D721Med (cell line): ENCODE results near the gene AFMID.
"Not testable (repeated sequence)": the region's sequence is repeated elsewhere in the genome, so short reads cannot be mapped to it uniquely, and the experiment has no call there.

Experiments used
- DNase-seq: peaks from one replicate; pipeline ENCODE4 v3.0.0; 2011; ENCODE audit warnings: low spot score; ENCODE audit not compliant: insufficient read length
- FAIRE-seq: peaks from 2 replicates; lab custom pipeline; 2011; peaks lifted over from hg19 to GRCh38; lab: Jason Lieb, UNC
- CTCF ChIP-seq: IDR thresholded peaks from 2 replicates; pipeline ENCODE4 v1.5.1; 2012; ENCODE audit warnings: mild to moderate bottlenecking, control low read depth; ENCODE audit not compliant: insufficient read depth; ENCODE audit errors: missing control alignments

AFMID gene

GRCh38 chr17:78164748-78165607 is 22.2 kb upstream of the AFMID start:
- no peak for DNase-seq
- no peak for FAIRE-seq
- TF ChIP-seq CTCF = no peak

GRCh38 chr17:78166416-78166815 is 20.7 kb upstream of the AFMID start:
- FAIRE-seq = no peak
- no peak for TF ChIP-seq CTCF
- no peak for DNase-seq

GRCh38 chr17:78168242-78168902 is 18.8 kb upstream of the AFMID start, which contains the start of gene SYNGR2:
Gene SYNGR2, plus strand, starts transcription at chr17:78168581. Its CDS starts 36 bp downstream, at chr17:78168617.
- TF ChIP-seq CTCF = no peak
- peak; percentile 95 for DNase-seq
- FAIRE-seq = no peak

GRCh38 chr17:78168903-78169793 is 18.0 kb upstream of the AFMID start:
- no peak for TF ChIP-seq CTCF
- no peak for FAIRE-seq
- DNase-seq = peak; percentile 76

GRCh38 chr17:78170692-78171590 is 16.2 kb upstream of the AFMID start:
- TF ChIP-seq CTCF = no peak
- no peak for FAIRE-seq

GRCh38 chr17:78171591-78172248 is 15.4 kb upstream of the AFMID start:
- FAIRE-seq, DNase-seq: not testable (repeated sequence)

More at GRCh38 chr17:78170692-78171590, 16.2 kb upstream of the AFMID start:
- DNase-seq = no peak
